Measurements from ENCODE around the gene RTL1. TPM values are rescaled to one million over a fixed set of nuclear protein-coding genes. Genes with fewer than 3 reads are reported as not detected.

RTL1 gene
- total RNA-seq, 1 donor from 2014 or later, result 0.15 TPM

GRCh38 chr14:100891051-100891450 lies 12.5 kb downstream of the RTL1 start:
- H3K79me2 ChIP-seq (ENCODE audit: low read depth), result no peaks in the 10 kb centered on the region
- H3K4me2 ChIP-seq, result no peak overlapping the region
- TF ChIP-seq EZH2 (IDR thresholded peaks at IDR 0.05), result no peak
- no peak for TF ChIP-seq CTCF (IDR thresholded peaks at IDR 0.05)
- TF ChIP-seq EZH2phosphoT487 (IDR thresholded peaks at IDR 0.05), result no peak
- no peaks in the 10 kb centered on the region for H3K36me3 ChIP-seq
- no peak overlapping the region for H3K4me3 Mint-ChIP-seq
- H3K9ac ChIP-seq, result no peak overlapping the region
- no peak overlapping the region for H3K27ac Mint-ChIP-seq
- H3K4me3 ChIP-seq, result no peak overlapping the region
- H3K4me1 Mint-ChIP-seq, result peaks cover 18% of the 10 kb centered on the region
- no peaks in the 10 kb centered on the region for H3K36me3 Mint-ChIP-seq
- no peak for DNase-seq (ENCODE audit: low spot score)
- H3K4me1 ChIP-seq, result peaks cover 21% of the 10 kb centered on the region
- H3K27ac ChIP-seq, result no peak overlapping the region
- peaks cover 2% of the 10 kb centered on the region for H3K27me3 Mint-ChIP-seq (ENCODE audit: insufficient read depth, low read depth)
- H3K9me3 ChIP-seq (ENCODE audit: low read depth), result no peaks in the 10 kb centered on the region
- no peaks in the 10 kb centered on the region for H3K27me3 ChIP-seq
- peaks cover 4% of the 10 kb centered on the region for H3F3A ChIP-seq (ENCODE audit: low read depth)
- H3K9me3 Mint-ChIP-seq, result no peaks in the 10 kb centered on the region
- no peaks in the 10 kb centered on the region for H4K20me1 ChIP-seq (ENCODE audit: low read depth)
- no peak overlapping the region for H2AFZ ChIP-seq (replicated peaks)

- Mint-ChIP-seq H3K27me3 (ENCODE audit: insufficient read depth, low read depth) (peaks cover 2% of the 10 kb centered on the region), H3K4me3 (no peak overlapping the region), H3K9me3 (peaks cover 3% of the 10 kb centered on the region), H3K36me3 (no peaks in the 10 kb centered on the region), H3K27ac (no peak overlapping the region), H3K4me1 (peaks cover 14% of the 10 kb centered on the region)
- H3K9ac ChIP-seq, result no peak overlapping the region
- no peak overlapping the region for H3K4me2 ChIP-seq
- no peaks in the 10 kb centered on the region for H3K79me2 ChIP-seq (ENCODE audit: low read depth)
- DNase-seq (ENCODE audit: low spot score), result no peak
- H3K4me1 ChIP-seq, result peaks cover 21% of the 10 kb centered on the region
- no peak overlapping the region for H2AFZ ChIP-seq (replicated peaks)
- no peaks in the 10 kb centered on the region for H4K20me1 ChIP-seq (ENCODE audit: low read depth)
- no peaks in the 10 kb centered on the region for H3K27me3 ChIP-seq
- TF ChIP-seq CTCF (IDR thresholded peaks at IDR 0.05), result no peak
- no peak for TF ChIP-seq EZH2phosphoT487 (IDR thresholded peaks at IDR 0.05)
- no peak for TF ChIP-seq EZH2 (IDR thresholded peaks at IDR 0.05)
- H3K27ac ChIP-seq, result no peak overlapping the region
- H3F3A ChIP-seq (ENCODE audit: low read depth), result no peaks in the 10 kb centered on the region
- no peaks in the 10 kb centered on the region for H3K36me3 ChIP-seq
- no peak overlapping the region for H3K4me3 ChIP-seq
- H3K9me3 ChIP-seq (ENCODE audit: low read depth), result no peaks in the 10 kb centered on the region
These were observed 13.3 kb downstream of the RTL1 start for GRCh38 chr14:100890061-100890850.

GRCh38 chr14:100889641-100890040 lies 13.9 kb downstream of the RTL1 start:
- TF ChIP-seq EZH2phosphoT487 (IDR thresholded peaks at IDR 0.05) (no peak), CTCF (IDR thresholded peaks at IDR 0.05) (no peak), EZH2 (IDR thresholded peaks at IDR 0.05) (no peak)

More at GRCh38 chr14:100889641-100890040, 13.9 kb downstream of the RTL1 start:
- Histone ChIP-seq H2AFZ (replicated peaks) (no peak overlapping the region), H3K4me3 (no peak overlapping the region), H3K36me3 (no peaks in the 10 kb centered on the region), H3K27me3 (no peaks in the 10 kb centered on the region), H3K4me1 (peaks cover 21% of the 10 kb centered on the region), H3K9ac (no peak overlapping the region), H4K20me1 (ENCODE audit: low read depth) (no peaks in the 10 kb centered on the region), H3K9me3 (ENCODE audit: low read depth) (no peaks in the 10 kb centered on the region), H3K79me2 (ENCODE audit: low read depth) (no peaks in the 10 kb centered on the region), H3K4me2 (no peak overlapping the region), H3F3A (ENCODE audit: low read depth) (no peaks in the 10 kb centered on the region), H3K27ac (no peak overlapping the region)
- peaks cover 12% of the 10 kb centered on the region for H3K4me1 Mint-ChIP-seq
- H3K27ac Mint-ChIP-seq, result no peak overlapping the region
- peaks cover 2% of the 10 kb centered on the region for H3K27me3 Mint-ChIP-seq (ENCODE audit: insufficient read depth, low read depth)
- peaks cover 4% of the 10 kb centered on the region for H3K9me3 Mint-ChIP-seq
- H3K4me3 Mint-ChIP-seq, result no peak overlapping the region
- H3K36me3 Mint-ChIP-seq, result no peaks in the 10 kb centered on the region
- no peak for DNase-seq (ENCODE audit: low spot score)
